ENCODE data around the gene RAP1B.

GRCh38 chr12:68630050-68630449, 19.4 kb downstream of the RAP1B start:
- TF ChIP-seq EZH2 (IDR thresholded peaks at IDR 0.05): no peak
- no peak for TF ChIP-seq POLR2AphosphoS5 (IDR thresholded peaks at IDR 0.05; ENCODE audit: borderline replicate concordance, low read depth, low read length)
- no peak for TF ChIP-seq FOXP2 (optimal IDR thresholded peaks at IDR 0.05; ENCODE audit: control extremely low read depth, extremely low read length, insufficient read depth)

All from SK-N-MC (cell line).